GM20000 (cell line): ENCODE results near the gene KSR2.

Experiments used
- DNase-seq: peaks from one replicate; pipeline ENCODE4 v3.0.0; 2012; ENCODE audit warnings: low spot score
- CTCF ChIP-seq: IDR thresholded peaks from 2 replicates; pipeline ENCODE4 v1.5.1; 2012; ENCODE audit warnings: mild to moderate bottlenecking, control low read depth; ENCODE audit errors: extremely low read depth, missing control alignments

The KSR2 gene

GRCh38 chr12:117835156-117835555, 133.6 kb downstream of the KSR2 start:
- no peak for TF ChIP-seq CTCF
- DNase-seq = no peak

GRCh38 chr12:117832459-117833457, 136.0 kb downstream of the KSR2 start:
- TF ChIP-seq CTCF = no peak
- no peak for DNase-seq

GRCh38 chr12:117830471-117830870, 138.3 kb downstream of the KSR2 start:
- no peak for DNase-seq
- TF ChIP-seq CTCF = no peak

- no peak for DNase-seq
- no peak for TF ChIP-seq CTCF
These were observed 139.7 kb downstream of the KSR2 start for GRCh38 chr12:117829108-117829507.

- no peak for TF ChIP-seq CTCF
- DNase-seq = no peak
These were observed 141.1 kb downstream of the KSR2 start for GRCh38 chr12:117827660-117828059.

- TF ChIP-seq CTCF = no peak
- DNase-seq = no peak
These were observed 143.0 kb downstream of the KSR2 start for GRCh38 chr12:117825827-117826226.

GRCh38 chr12:117821480-117822175, 147.2 kb downstream of the KSR2 start:
- TF ChIP-seq CTCF = no peak
- DNase-seq = no peak
